GM21825 (cell line): Measurements from ENCODE around the gene HEMGN.

Experiments used
- ATAC-seq: cut with Tn5 transposase; IDR thresholded peaks from one replicate; pipeline ENCODE4 v1.9.1; 2021; ENCODE audit warnings: mild to moderate bottlenecking, moderate library complexity; ENCODE audit not compliant: unreplicated experiment

HEMGN gene

DNA sequence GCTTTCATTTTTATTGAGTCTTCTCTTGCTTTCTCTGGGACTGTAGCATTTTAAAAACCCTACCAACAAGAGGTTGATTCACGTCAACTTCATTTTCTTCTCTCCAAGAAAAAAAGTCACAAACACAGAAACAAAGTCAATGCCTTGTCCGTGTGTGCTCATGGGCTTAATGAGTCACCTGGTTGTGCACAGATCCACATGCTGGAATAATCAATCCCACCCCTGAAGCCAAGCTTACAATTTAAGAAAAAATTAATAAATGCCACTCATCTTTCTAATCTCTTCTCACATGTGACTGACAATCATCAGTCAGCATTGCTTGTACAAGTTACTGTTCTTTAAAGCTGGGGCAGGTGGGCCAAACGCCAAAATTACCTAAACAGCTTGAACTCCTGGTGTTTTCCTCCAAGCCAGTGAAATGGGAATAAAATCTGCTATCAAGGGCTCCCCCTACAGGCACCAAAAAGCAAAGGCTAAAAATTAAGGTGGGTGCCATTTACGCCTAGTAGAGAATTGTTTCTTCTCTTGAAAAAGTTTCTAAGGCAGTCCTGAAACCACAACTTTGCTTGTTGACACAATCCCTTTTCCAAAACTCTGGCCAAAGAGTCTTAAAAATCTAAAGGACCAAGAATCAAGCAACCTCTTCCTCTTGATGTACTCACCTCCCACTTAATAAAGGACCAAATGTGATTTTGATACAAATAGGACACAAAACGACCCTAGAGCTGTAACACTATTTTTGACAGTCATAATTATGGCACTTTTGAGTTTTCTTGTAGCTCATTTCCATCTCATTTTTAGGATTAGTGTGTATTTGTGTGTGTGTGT, 37.0 kb downstream of the HEMGN start:
- ATAC-seq: no peak

- no peak for ATAC-seq
These were observed 37.8 kb downstream of the HEMGN start for GRCh38 chr9:97900103-97900737.

DNA sequence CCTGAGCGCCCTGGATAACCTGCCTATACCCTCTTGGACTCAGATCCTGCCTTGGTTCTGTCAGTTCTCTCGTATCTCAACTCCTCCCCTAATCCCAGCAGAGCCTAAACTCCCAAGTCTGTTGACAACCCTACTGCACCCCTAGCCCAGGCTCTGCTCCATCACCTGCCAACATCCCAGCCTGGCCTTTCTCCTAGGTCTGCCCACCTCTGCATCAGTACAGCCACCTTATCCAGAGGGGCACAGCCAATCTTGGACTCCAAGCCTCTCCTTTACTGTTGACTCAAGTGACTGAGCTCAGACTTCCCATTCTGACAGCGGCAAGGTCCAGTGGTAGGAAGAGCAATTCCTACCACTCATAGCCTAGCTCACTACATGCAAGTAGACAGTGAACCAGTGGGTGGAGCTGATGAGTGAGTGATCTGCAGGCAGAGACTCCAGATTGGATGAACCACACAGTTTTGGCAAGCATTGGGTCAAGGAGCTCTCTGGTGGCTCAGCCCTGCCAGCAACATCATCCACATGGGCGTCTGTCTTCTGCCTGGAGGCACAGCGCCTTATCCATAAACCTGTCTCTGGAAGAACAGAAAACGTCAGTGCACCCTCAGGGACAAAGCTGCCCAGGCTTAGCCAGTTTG, 42.2 kb downstream of the HEMGN start:
- ATAC-seq: no peak

DNA sequence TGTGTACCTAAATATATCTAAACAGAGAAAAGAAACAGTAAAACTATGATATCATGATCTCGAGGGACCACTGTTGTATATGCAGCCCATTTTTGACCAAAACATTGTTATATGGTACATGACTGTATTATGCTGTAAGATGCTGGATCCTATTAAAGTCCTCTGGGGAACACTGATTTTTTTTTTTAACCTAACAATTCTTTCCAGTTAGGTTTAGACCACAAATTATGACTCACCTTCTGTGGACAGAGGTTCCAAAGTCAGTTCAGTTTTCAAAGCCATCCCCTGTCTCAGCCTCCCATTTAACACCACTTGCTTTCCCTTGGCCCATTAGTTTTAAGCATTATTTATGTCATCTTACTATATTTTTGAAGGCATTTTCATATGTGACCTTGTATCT, 42.8 kb downstream of the HEMGN start:
- ATAC-seq: no peak

DNA sequence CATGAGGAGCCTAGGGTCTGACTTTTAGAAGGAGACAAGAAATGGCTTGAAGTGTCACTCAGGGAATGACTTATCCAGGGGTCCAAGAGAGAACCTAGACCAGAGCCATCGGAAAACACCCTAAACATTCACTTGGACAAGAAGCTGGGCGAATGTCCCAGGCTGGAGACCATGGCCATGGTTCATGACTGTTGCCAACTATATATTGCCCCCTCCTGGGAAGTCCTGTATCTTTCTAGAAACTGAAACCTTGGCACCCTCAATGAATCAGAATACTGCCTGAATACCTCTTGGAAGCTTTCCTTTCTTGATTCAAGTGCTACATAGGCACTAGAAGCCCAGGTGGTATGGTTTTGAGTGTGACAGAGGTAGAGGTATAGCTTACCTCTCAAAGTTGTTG, 45.6 kb downstream of the HEMGN start:
- ATAC-seq: no peak

- ATAC-seq: no peak
These were observed 46.2 kb downstream of the HEMGN start for GRCh38 chr9:97891736-97892135.

- ATAC-seq: no peak
These were observed 47.8 kb downstream of the HEMGN start for GRCh38 chr9:97889941-97890887.

GRCh38 chr9:97880336-97880735, 57.6 kb downstream of the HEMGN start:
- no peak for ATAC-seq
